ENCODE measurements around the gene OPHN1. TPM values are rescaled to one million over a fixed set of nuclear protein-coding genes. Genes with fewer than 3 reads are reported as not detected.

The OPHN1 gene
- polyA plus RNA-seq, 3 donors, result 0.20 to 0.82 (median 0.73) TPM

DNA sequence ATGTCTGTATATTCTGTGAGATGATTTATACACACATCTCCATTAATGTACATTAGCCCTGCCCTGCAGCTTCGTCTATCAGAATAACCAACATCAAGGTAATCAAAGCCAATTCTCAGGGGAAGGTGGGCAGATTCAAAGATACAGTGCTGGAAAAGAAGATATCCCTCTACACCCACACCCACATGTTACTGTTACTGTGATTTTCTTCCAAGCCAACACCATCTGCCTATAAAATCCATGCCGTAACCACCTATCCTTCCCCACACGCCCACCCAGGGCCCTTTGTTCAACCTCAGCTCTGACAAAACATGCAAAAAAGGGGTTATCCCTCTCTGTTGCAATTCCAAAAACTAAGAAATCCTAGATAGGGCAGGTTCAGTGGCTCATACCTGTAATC, 20.0 kb downstream of the OPHN1 start:
- TF ChIP-seq, protein P1, sequence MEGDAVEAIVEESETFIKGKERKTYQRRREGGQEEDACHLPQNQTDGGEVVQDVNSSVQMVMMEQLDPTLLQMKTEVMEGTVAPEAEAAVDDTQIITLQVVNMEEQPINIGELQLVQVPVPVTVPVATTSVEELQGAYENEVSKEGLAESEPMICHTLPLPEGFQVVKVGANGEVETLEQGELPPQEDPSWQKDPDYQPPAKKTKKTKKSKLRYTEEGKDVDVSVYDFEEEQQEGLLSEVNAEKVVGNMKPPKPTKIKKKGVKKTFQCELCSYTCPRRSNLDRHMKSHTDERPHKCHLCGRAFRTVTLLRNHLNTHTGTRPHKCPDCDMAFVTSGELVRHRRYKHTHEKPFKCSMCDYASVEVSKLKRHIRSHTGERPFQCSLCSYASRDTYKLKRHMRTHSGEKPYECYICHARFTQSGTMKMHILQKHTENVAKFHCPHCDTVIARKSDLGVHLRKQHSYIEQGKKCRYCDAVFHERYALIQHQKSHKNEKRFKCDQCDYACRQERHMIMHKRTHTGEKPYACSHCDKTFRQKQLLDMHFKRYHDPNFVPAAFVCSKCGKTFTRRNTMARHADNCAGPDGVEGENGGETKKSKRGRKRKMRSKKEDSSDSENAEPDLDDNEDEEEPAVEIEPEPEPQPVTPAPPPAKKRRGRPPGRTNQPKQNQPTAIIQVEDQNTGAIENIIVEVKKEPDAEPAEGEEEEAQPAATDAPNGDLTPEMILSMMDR (IDR thresholded peaks at IDR 0.05), result no peak
- Histone ChIP-seq H3K9me3 (replicated peaks in 1 of 2; ENCODE audit: control insufficient read depth in 1 of 2, insufficient read depth in 1 of 2, low read length in 2 of 2) (no peaks in the 10 kb centered on the region), H4K20me1 (ENCODE audit: insufficient read depth, low read length) (no peaks in the 10 kb centered on the region), H3K27ac (ENCODE audit: low read depth in 1 of 2, low read length in 2 of 2) (no peak overlapping the region), H3K4me3 (replicated peaks in 1 of 3; ENCODE audit: low read depth in 2 of 3, low read length in 3 of 3) (no peak overlapping the region), H3K4me2 (replicated peaks; ENCODE audit: extremely low read depth, low read length, poor library complexity, severe bottlenecking) (peak overlapping the region; percentile 32), H3K9ac (ENCODE audit: insufficient read depth, low read length, poor library complexity, severe bottlenecking) (no peak overlapping the region), H3K4me1 (ENCODE audit: control insufficient read depth in 1 of 2, insufficient read depth in 2 of 2, low read length in 2 of 2) (peaks cover 28 to 33% of the 10 kb centered on the region in 2 donors), H3K79me2 (ENCODE audit: insufficient read depth, low read length) (no peaks in the 10 kb centered on the region), H2AFZ (ENCODE audit: insufficient read depth, low read depth, low read length, poor library complexity, severe bottlenecking) (no peak overlapping the region), H3K27me3 (ENCODE audit: control insufficient read depth in 2 of 2, insufficient read depth in 2 of 2, low read length in 2 of 2) (no peaks in the 10 kb centered on the region), H3K36me3 (replicated peaks in 1 of 2; ENCODE audit: control insufficient read depth in 1 of 2, insufficient read depth in 2 of 2, low read length in 2 of 2) (no peaks in the 10 kb centered on the region)
- no peak for DNase-seq
- no peaks in the 10 kb centered on the region for H3K27me3 Mint-ChIP-seq (ENCODE audit: low read depth in 3 of 3)
- no peak overlapping the region for H3K4me3 Mint-ChIP-seq
- intact Hi-C loops (cut with micrococcal nuclease), result no loop called here
- H3K27ac Mint-ChIP-seq, result peak overlapping the region in 1 of 7 donors; percentile 30
- peaks cover 29% of the 10 kb centered on the region for H3K4me1 Mint-ChIP-seq
- no peaks in the 10 kb centered on the region for H3K36me3 Mint-ChIP-seq
- no CpG with 5 or more reads among the region's 3 CpGs for WGBS (ENCODE audit: insufficient coverage)
- H3K9me3 Mint-ChIP-seq, result no peaks in the 10 kb centered on the region

- no peaks in the 10 kb centered on the region for H3K27me3 ChIP-seq (ENCODE audit: control insufficient read depth in 2 of 2, insufficient read depth in 2 of 2, low read length in 2 of 2)
- intact Hi-C loops (cut with micrococcal nuclease), result no loop called here
- no peak overlapping the region for H3K9ac ChIP-seq (ENCODE audit: insufficient read depth, low read length, poor library complexity, severe bottlenecking)
- no peaks in the 10 kb centered on the region for H3K27me3 Mint-ChIP-seq (ENCODE audit: low read depth in 3 of 3)
- no peak overlapping the region for H3K4me3 ChIP-seq (replicated peaks in 1 of 3; ENCODE audit: low read depth in 2 of 3, low read length in 3 of 3)
- no CpG with 5 or more reads among the region's 3 CpGs for WGBS (ENCODE audit: insufficient coverage)
- no peaks in the 10 kb centered on the region for H3K36me3 Mint-ChIP-seq
- peaks cover 28 to 33% of the 10 kb centered on the region in 2 donors for H3K4me1 ChIP-seq (ENCODE audit: control insufficient read depth in 1 of 2, insufficient read depth in 2 of 2, low read length in 2 of 2)
- H2AFZ ChIP-seq (ENCODE audit: insufficient read depth, low read depth, low read length, poor library complexity, severe bottlenecking), result no peak overlapping the region
- H3K27ac Mint-ChIP-seq, result no peak overlapping the region
- TF ChIP-seq, protein P1 (IDR thresholded peaks at IDR 0.05), result no peak
- no peaks in the 10 kb centered on the region for H3K9me3 ChIP-seq (replicated peaks in 1 of 2; ENCODE audit: control insufficient read depth in 1 of 2, insufficient read depth in 1 of 2, low read length in 2 of 2)
- H3K4me1 Mint-ChIP-seq, result peaks cover 27% of the 10 kb centered on the region
- no peak overlapping the region for H3K4me2 ChIP-seq (replicated peaks; ENCODE audit: extremely low read depth, low read length, poor library complexity, severe bottlenecking)
- DNase-seq, result no peak
- H3K36me3 ChIP-seq (replicated peaks in 1 of 2; ENCODE audit: control insufficient read depth in 1 of 2, insufficient read depth in 2 of 2, low read length in 2 of 2), result no peaks in the 10 kb centered on the region
- H3K9me3 Mint-ChIP-seq, result no peaks in the 10 kb centered on the region
- H3K4me3 Mint-ChIP-seq, result no peak overlapping the region
- no peaks in the 10 kb centered on the region for H4K20me1 ChIP-seq (ENCODE audit: insufficient read depth, low read length)
- no peaks in the 10 kb centered on the region for H3K79me2 ChIP-seq (ENCODE audit: insufficient read depth, low read length)
- no peak overlapping the region for H3K27ac ChIP-seq (ENCODE audit: low read depth in 1 of 2, low read length in 2 of 2)
Observed at GRCh38 chrX:68411729-68412128, 21.6 kb downstream of the OPHN1 start.

Measured in CD14-positive monocyte (primary cell).